Amniotic epithelial cell (primary cell): ENCODE data around the gene TLR6.
"Not testable (repeated sequence)": the region's sequence is repeated elsewhere in the genome, so short reads cannot be mapped to it uniquely, and the experiment has no call there.

Source experiments
- DNase-seq: peaks from one replicate; pipeline ENCODE4 v3.0.0-alpha.2; 2010; ENCODE audit warnings: low read depth

The TLR6 gene

GRCh38 chr4:38820329-38821061 is 36.1 kb downstream of the TLR6 start:
- no peak for DNase-seq

DNA sequence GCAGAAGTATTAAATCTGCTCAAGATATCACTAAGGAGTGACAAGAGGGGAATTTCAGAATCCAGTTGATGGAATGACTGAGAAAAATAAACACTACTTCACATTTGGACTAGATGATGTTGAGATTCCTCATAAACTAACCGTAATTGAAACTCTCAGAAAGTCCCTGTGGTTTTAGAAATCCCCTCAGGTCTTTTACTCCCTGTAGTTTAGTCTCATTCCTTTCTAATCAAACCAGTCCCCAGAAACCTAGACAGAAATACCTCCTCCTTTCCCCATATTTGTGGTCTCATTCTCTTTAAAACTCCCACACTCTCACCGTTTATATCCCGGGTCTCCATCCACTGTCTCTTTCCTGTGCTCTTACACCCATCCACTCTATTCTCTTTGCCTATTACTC is 37.0 kb downstream of the TLR6 start:
- peak; percentile 36 for DNase-seq

- no peak for DNase-seq
Measured at GRCh38 chr4:38818441-38818976, 38.1 kb downstream of the TLR6 start.

GRCh38 chr4:38815885-38816782 is 40.5 kb downstream of the TLR6 start:
- peak; percentile 39 for DNase-seq

DNA sequence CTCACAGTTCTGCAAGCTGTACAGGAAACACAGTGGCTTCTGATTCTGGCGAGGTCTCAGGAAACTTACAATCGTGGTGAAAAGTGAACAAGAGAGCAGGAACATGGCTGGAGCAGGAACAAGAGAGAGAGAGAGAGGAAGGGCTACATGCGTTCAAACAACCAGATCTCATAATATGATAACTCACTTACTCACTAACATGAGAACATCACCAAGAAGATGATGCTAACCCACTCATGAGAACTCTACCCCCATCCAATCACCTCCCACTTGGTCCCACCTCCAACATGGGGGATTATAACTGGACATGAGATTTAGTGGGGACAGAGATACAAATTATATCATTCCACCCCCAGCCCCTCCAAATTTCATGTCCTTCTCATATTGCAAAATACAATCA is 42.2 kb downstream of the TLR6 start:
- no peak for DNase-seq

GRCh38 chr4:38811297-38811696 is 45.3 kb downstream of the TLR6 start:
- no peak for DNase-seq

- DNase-seq = not testable (repeated sequence)
Measured at GRCh38 chr4:38807462-38807861, 49.2 kb downstream of the TLR6 start.

- not testable (repeated sequence) for DNase-seq
Measured at GRCh38 chr4:38806251-38806650, 50.4 kb downstream of the TLR6 start.

DNA sequence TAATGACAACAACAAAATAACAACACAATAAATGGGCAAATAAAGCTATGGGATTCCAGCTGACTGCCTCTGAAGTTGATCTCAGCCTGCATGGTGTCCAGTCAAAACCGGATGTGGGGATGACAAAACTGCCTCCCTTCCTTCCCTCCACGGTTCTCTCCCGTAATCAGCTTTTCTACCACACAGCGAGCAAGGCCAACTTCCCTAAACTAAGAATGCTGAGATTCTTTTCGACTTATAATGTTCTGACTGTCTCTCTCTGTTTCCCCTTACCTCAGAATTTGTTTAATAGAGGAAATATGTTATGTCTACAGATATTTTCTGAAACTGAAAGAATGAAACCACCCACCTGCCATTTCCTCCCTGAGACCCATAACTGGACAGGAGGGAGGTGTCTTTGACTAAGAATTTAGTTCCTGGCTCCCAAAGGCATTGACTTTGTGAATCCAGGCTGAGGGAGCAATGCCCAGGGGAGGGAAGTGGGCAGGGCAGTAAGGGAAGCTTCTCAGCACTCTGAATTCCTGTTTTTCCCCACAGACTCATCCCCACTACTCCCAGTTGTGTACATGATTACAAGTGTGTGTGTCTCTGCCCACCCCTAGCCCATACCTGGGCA is 51.0 kb downstream of the TLR6 start:
- peak; percentile 43 for DNase-seq

DNA sequence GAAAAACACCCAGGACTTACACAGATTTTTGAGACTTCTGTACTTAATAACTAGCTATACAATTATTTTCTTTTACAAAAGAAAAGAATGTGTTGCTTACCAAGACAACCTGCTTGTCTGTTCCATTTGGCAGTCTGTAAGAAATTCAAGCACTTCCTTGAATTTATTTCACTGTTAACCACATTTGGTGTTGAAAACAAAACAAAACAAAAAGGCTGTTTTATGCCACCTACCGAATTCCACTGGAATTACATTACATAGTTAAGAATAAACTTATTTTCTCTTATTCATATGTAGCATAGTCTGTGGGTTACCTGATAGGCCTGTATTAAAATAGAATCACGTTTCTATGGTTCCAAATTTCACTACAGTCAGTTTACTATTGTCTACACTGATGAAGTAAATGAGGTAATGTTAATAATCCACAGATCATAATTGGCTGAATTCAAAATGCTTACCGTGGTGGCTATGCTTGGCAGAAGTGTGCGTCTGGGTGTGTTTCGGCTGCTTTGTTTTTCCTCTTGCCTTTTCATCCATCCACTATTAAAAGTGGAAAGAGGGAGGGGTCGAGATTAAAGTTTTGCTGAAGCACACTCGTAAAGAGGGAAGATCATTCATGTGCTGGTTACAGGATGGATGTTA is 51.8 kb downstream of the TLR6 start, which contains the start of gene TLR1:
Gene TLR1 (minus strand): TSS at position 138 of the 642 bp plus-strand sequence. CDS start 5,960 bp downstream, outside the sequence.
- peak; percentile 70 for DNase-seq

- peak; percentile 25 for DNase-seq
Measured at GRCh38 chr4:38803833-38804653, 52.6 kb downstream of the TLR6 start.

DNA sequence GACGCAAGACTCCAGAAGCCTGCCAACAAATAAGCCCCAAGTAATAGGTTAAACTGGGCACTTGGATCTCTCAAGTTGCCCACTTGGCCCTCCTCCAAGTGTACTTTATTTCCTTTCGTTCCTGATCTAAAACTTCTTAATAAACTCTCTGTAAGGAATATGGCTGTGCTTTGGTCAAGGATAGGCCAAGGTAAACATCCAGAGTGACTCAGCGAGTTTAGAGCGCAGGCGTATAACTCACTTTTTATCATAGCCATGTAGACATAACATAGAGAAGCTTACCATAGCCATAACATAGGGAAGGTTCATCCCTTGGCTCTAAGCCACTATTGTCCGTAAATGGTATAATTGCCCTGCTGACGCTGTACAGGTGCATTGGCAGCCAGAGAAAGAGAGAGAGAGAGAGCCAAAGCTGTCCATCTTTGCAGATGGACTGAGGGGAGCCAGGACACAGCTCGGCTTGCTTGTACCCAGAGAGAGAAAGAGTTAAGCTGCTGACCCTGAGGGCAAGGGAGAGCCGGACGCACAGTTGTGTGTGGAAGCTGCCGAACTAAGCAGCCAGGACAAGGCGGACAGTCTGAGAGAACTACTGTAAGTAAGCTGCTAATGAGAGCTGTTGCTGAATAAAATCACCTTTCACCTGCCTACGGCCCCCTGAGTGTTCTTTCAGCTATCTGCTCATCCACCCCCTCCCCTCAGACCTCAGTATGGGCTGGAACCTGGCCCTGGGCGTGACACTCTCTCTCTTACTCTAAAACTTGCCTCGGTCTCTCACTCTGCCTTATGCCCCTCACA is 53.9 kb downstream of the TLR6 start:
- DNase-seq = no peak

DNA sequence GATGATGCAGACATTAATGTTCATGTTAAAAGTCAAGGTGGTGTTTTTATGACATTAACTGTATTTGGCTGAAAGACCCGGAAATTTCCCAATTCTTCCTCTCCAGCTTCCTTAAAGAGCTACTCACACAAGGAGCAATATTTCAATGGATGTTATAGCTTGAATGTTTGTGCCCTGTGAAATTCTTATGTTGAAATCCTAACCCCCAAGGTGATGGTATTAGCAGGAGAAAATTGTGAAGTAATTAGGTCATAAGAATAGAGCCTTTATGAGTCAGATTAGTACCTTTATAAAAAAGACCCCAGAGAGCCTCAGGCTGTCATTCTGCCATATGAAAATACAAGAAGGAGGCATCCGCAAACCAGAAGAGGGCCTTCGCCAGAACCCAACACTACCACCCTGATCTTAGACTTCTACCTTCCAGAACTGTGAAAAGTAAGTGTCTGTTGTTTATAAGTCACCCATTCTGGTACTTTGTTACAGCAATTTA is 55.6 kb downstream of the TLR6 start:
- DNase-seq = peak; percentile 11

DNA sequence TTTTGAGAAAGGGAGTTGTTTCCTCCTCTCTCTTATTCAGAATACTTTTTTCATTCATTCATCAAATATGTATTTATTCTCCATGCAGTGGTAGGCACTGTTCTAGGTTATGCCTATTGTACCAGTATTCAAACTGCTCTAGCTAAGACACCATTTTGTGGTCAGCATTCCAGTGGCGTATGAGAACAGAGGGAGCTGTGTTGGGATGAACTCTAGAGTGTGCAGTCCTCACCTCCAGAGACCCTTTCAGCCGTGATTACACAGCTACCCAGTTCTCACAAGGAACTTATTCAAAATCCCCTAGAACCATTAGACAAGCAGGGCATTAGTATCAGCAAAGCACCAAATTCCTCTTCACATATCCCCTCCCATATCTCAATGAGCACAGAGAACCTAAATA is 56.3 kb downstream of the TLR6 start:
- DNase-seq = no peak

GRCh38 chr4:38795087-38795486 is 61.5 kb downstream of the TLR6 start:
- DNase-seq = no peak

DNA sequence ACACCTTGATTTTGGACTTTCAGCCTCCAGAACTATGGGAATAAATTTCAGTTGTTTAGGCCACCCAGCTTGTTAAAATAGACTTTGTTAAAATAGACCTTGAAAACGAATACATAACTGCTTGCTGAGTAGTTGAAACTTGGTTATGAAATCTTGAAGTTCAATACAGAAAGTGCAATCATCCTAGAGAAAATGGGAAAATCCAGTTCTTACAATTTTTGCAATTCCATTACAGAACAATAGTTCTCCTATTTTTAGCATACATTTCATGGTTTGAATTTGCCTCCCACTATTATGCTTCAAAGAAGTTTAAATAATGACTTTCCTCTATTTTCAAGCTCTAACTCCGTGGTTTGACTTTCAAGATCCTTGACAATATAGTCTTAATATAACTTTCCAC is 62.6 kb downstream of the TLR6 start:
- DNase-seq = no peak

GRCh38 chr4:38791010-38791409 is 65.6 kb downstream of the TLR6 start:
- no peak for DNase-seq

GRCh38 chr4:38788317-38788716 is 68.3 kb downstream of the TLR6 start:
- DNase-seq = peak; percentile 19

DNA sequence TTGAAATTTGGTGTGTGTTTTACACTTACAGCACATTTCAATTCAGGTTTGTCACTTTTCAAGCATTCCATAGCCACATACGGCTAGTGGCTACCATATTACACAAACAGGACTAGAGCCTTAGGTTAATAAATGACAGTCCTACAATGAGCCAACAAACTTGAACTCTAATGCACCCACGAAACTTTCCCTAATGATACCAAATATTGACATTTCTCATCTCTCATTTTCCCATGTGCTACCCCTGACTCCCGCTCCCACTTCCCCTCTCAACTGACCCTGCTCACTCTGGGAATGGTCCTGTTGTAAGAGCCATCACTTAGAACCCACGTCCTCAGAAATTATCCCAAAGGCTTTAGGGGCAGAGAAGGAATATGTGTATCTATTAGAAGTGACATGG is 68.9 kb downstream of the TLR6 start:
- DNase-seq = no peak

GRCh38 chr4:38785901-38786402 is 70.7 kb downstream of the TLR6 start:
- no peak for DNase-seq
